ENCODE results near the gene ZNF334. TPM values are rescaled to one million over a fixed set of nuclear protein-coding genes. Genes with fewer than 3 reads are reported as not detected.

The ZNF334 gene
- total and polyA plus RNA-seq, 2 of the 4 experiments (the other 2 are of a cell fraction), result 1.4 to 2.1 TPM

- no peak overlapping the region for H2BK15ac ChIP-seq (ENCODE audit: low read depth, low read length)
- no peaks in the 10 kb centered on the region for H3K9me3 ChIP-seq (ENCODE audit: control insufficient read depth, insufficient read depth, low read length)
- intact Hi-C loops (cut with micrococcal nuclease), result no loop called here
- no peaks in the 10 kb centered on the region for H3K79me1 ChIP-seq (ENCODE audit: low read depth in 1 of 2, low read length in 2 of 2)
- H2AK5ac ChIP-seq (ENCODE audit: low read depth, low read length), result no peak overlapping the region
- H3K56ac ChIP-seq (ENCODE audit: extremely low read depth, insufficient read depth, low read length), result no peak overlapping the region
- no peak overlapping the region for H4K5ac ChIP-seq (ENCODE audit: low read depth, low read length)
- H3K27me3 ChIP-seq (ENCODE audit: control insufficient read depth, insufficient read depth, low read length), result peaks cover 4% of the 10 kb centered on the region
- peak overlapping the region; percentile 29 for H2AFZ ChIP-seq (replicated peaks; ENCODE audit: low read length, poor library complexity)
- H4K91ac ChIP-seq (ENCODE audit: insufficient read depth, low read depth, low read length), result no peak overlapping the region
- ChIA-PET POLR2A (ENCODE audit: unreplicated experiment) (no interaction called here), CTCF (interaction anchor here (1.1 to 1.4 kb wide), 2 partner anchors 11 to 122 kb away, joined by 3 read pairs; no protein-coding TSS in a partner anchor)
- H3K36me3 ChIP-seq (ENCODE audit: control insufficient read depth, insufficient read depth, low read length), result no peaks in the 10 kb centered on the region
- H3K4me3 ChIP-seq (ENCODE audit: insufficient read depth, low read depth, low read length), result no peak overlapping the region
- TF ChIP-seq USF2 (IDR thresholded peaks at IDR 0.05; ENCODE audit: low read depth, low read length) (no peak), ELK1 (IDR thresholded peaks at IDR 0.05; ENCODE audit: borderline replicate concordance, low read depth, low read length) (no peak), RFX5 (IDR thresholded peaks at IDR 0.05; ENCODE audit: low read depth, low read length) (no peak), MAFK (IDR thresholded peaks at IDR 0.05; ENCODE audit: low read depth, low read length) (no peak), MAZ (IDR thresholded peaks at IDR 0.05; ENCODE audit: borderline replicate concordance, low read depth, low read length) (no peak), MXI1 (IDR thresholded peaks at IDR 0.05; ENCODE audit: borderline replicate concordance, low read depth, low read length) (no peak), CTCF (conservative IDR thresholded peaks at IDR 0.05; ENCODE audit: low read depth, low read length) (no peak), SMC3 (IDR thresholded peaks at IDR 0.05; ENCODE audit: low read depth, low read length) (no peak), CEBPB (IDR thresholded peaks at IDR 0.05; ENCODE audit: low read depth, low read length) (no peak), NFE2L2 (IDR thresholded peaks at IDR 0.05; ENCODE audit: low read depth, low read length) (no peak), BHLHE40 (IDR thresholded peaks at IDR 0.05; ENCODE audit: low read depth, low read length) (no peak)
- in situ Hi-C loops (cut with MboI; ENCODE audit: low sequenced_read_pairs), result no loop called here
- no peaks in the 10 kb centered on the region for H4K20me1 ChIP-seq (ENCODE audit: insufficient read depth, low read length)
- H3K9me1 ChIP-seq (ENCODE audit: insufficient read depth, low read length), result no peaks in the 10 kb centered on the region
- H3K14ac ChIP-seq (replicated peaks; ENCODE audit: low read depth, low read length), result no peak overlapping the region
- DNase-seq (no peak), ATAC-seq (ENCODE audit: low read depth) (no peak)
- no peak overlapping the region for H3K4ac ChIP-seq (ENCODE audit: low read depth, low read length)
- H3K23ac ChIP-seq (ENCODE audit: low read depth, low read length), result no peak overlapping the region
- H2BK20ac ChIP-seq (ENCODE audit: low read depth, low read length), result no peak overlapping the region
- dilution Hi-C loops (cut with HindIII; ENCODE audit: low sequenced_read_pairs, unreplicated experiment), result no loop called here
- H3K4me2 ChIP-seq (ENCODE audit: low read depth, low read length), result no peak overlapping the region
- H2BK120ac ChIP-seq (ENCODE audit: low read depth, low read length), result no peak overlapping the region
- no peak overlapping the region for H4K8ac ChIP-seq (ENCODE audit: low read depth in 2 of 2, low read length in 2 of 2)
- no peak overlapping the region for H3K27ac ChIP-seq (ENCODE audit: insufficient read depth, low read length)
- no TSS peak for BruUV-seq (replicated peaks)
- H3K4me1 ChIP-seq (ENCODE audit: control insufficient read depth, insufficient read depth, low read length), result no peaks in the 10 kb centered on the region
- H2BK5ac ChIP-seq (ENCODE audit: low read depth, low read length, poor library complexity, severe bottlenecking), result no peak overlapping the region
- no peak overlapping the region for H3K9ac ChIP-seq (ENCODE audit: low read depth, low read length)
- no peak overlapping the region for H3K18ac ChIP-seq (ENCODE audit: low read depth, low read length)
- no peak overlapping the region for H2AK9ac ChIP-seq (replicated peaks; ENCODE audit: low read depth, low read length, poor library complexity)
- WGBS, 2 experiments (ENCODE audit: extremely low coverage in 2 of 2, insufficient read length in 1 of 2), result no CpG with 5 or more reads among the region's 12 CpGs
Observed at GRCh38 chr20:46551522-46552381, 38.4 kb upstream of the ZNF334 start.
